Measurements from ENCODE around the gene ARFGAP2. TPM values are rescaled to one million over a fixed set of nuclear protein-coding genes. Genes with fewer than 3 reads are reported as not detected.

Gene ARFGAP2
- total and polyA plus RNA-seq, 4 donors, result 38.4 to 94.1 (median 67.0) TPM

- Histone ChIP-seq H3K36me3 (ENCODE audit: control insufficient read depth in 1 of 2, insufficient read depth in 2 of 2, low read length in 1 of 2) (no peaks in the 10 kb centered on the region), H3K4me1 (ENCODE audit: control insufficient read depth in 1 of 2, insufficient read depth in 2 of 2, low read length in 2 of 2) (no peaks in the 10 kb centered on the region), H3K27ac (ENCODE audit: low read depth in 1 of 2, low read length in 2 of 2) (peak overlapping the region in 1 of 2 donors; percentile 23), H3K9me3 (ENCODE audit: control insufficient read depth, low read length) (no peaks in the 10 kb centered on the region), H3K4me3 (ENCODE audit: low read length in 2 of 2) (no peak overlapping the region), H3K27me3 (ENCODE audit: control insufficient read depth in 1 of 2, insufficient read depth in 2 of 2, low read length in 1 of 2) (no peaks in the 10 kb centered on the region)
- DNase-seq (no peak), ATAC-seq (ENCODE audit: low FRiP score) (peak; percentile 81)
- WGBS, 2 donors, result 0 to 8% methylated on average over 3 of the region's 3 CpGs
- intact Hi-C loops (cut with DNase I), result no loop called here
Observed at GRCh38 chr11:47143322-47143721, 33.4 kb downstream of the ARFGAP2 start.

- intact Hi-C loops (cut with DNase I), result no loop called here
- ATAC-seq (ENCODE audit: low FRiP score) (no peak), DNase-seq (no peak)
- Histone ChIP-seq H3K27me3 (ENCODE audit: control insufficient read depth in 1 of 2, insufficient read depth in 2 of 2, low read length in 1 of 2) (no peaks in the 10 kb centered on the region), H3K9me3 (ENCODE audit: control insufficient read depth, low read length) (no peaks in the 10 kb centered on the region), H3K4me3 (ENCODE audit: low read length in 2 of 2) (no peak overlapping the region), H3K27ac (ENCODE audit: low read depth in 1 of 2, low read length in 2 of 2) (no peak overlapping the region), H3K36me3 (ENCODE audit: control insufficient read depth in 1 of 2, insufficient read depth in 2 of 2, low read length in 1 of 2) (no peaks in the 10 kb centered on the region), H3K4me1 (ENCODE audit: control insufficient read depth in 1 of 2, insufficient read depth in 2 of 2, low read length in 2 of 2) (no peaks in the 10 kb centered on the region)
- 90 to 93% methylated on average over 4 of the region's 4 CpGs for WGBS, 2 donors
Observed at GRCh38 chr11:47139878-47140277, 36.8 kb downstream of the ARFGAP2 start.

DNA sequence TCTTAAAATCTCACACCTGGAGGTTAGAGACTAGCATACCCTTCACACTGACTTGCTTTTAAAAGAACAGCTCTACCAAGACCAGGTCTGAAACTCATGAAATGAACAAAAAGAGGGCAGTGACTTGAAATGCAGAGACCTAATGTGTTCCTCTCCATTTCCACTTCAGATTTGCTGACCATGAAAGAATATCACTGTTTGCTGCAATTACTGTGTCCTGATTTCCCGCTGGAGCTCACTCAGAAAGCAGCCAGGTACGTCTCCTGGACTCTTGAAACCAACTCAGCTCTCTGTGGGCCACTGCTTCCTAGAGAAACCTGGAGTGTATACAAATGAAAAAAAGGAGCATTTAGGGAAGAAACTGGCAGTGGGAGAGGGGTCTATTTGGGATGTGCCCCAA, 39.2 kb downstream of the ARFGAP2 start:
- 95 to 96% methylated on average over 2 of the region's 2 CpGs for WGBS, 2 donors
- H3K4me3 ChIP-seq (ENCODE audit: low read length in 2 of 2), result no peak overlapping the region
- intact Hi-C loops (cut with DNase I), result no loop called here
- no peak overlapping the region for H3K27ac ChIP-seq (ENCODE audit: low read depth in 1 of 2, low read length in 2 of 2)
- H3K4me1 ChIP-seq (ENCODE audit: control insufficient read depth in 1 of 2, insufficient read depth in 2 of 2, low read length in 2 of 2), result no peaks in the 10 kb centered on the region
- ATAC-seq (ENCODE audit: low FRiP score), result no peak
- H3K36me3 ChIP-seq (ENCODE audit: control insufficient read depth in 1 of 2, insufficient read depth in 2 of 2, low read length in 1 of 2), result no peaks in the 10 kb centered on the region
- DNase-seq, result no peak
- no peaks in the 10 kb centered on the region for H3K27me3 ChIP-seq (ENCODE audit: control insufficient read depth in 1 of 2, insufficient read depth in 2 of 2, low read length in 1 of 2)
- H3K9me3 ChIP-seq (ENCODE audit: control insufficient read depth, low read length), result no peaks in the 10 kb centered on the region

DNA sequence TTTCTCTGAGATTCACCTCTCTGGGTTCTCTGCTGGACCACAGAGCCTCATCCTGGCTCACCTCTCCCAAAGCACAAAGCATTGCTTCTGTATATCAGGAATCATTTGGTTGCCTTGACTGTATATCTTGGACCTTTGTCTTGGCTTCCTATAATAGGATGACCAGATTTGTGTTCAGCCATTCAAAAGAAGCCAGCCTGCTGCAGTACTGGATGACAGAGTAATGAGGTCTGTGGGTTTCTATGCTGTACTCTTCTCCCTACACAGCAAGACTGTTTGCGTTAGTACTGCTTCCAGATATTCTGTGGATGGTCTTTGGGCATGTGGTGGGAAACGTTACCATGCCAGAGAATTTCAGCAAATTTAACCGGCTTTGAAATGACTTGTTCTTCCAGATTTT, 39.8 kb downstream of the ARFGAP2 start:
- no peak overlapping the region for H3K4me3 ChIP-seq (ENCODE audit: low read length in 2 of 2)
- WGBS, 2 donors, result 88 to 89% methylated on average over 3 of the region's 3 CpGs
- H3K27ac ChIP-seq (ENCODE audit: low read depth in 1 of 2, low read length in 2 of 2), result no peak overlapping the region
- H3K9me3 ChIP-seq (ENCODE audit: control insufficient read depth, low read length), result no peaks in the 10 kb centered on the region
- H3K36me3 ChIP-seq (ENCODE audit: control insufficient read depth in 1 of 2, insufficient read depth in 2 of 2, low read length in 1 of 2), result no peaks in the 10 kb centered on the region
- no peaks in the 10 kb centered on the region for H3K27me3 ChIP-seq (ENCODE audit: control insufficient read depth in 1 of 2, insufficient read depth in 2 of 2, low read length in 1 of 2)
- ATAC-seq (ENCODE audit: low FRiP score) (no peak), DNase-seq (no peak)
- intact Hi-C loops (cut with DNase I), result no loop called here
- H3K4me1 ChIP-seq (ENCODE audit: control insufficient read depth in 1 of 2, insufficient read depth in 2 of 2, low read length in 2 of 2), result no peaks in the 10 kb centered on the region

DNA sequence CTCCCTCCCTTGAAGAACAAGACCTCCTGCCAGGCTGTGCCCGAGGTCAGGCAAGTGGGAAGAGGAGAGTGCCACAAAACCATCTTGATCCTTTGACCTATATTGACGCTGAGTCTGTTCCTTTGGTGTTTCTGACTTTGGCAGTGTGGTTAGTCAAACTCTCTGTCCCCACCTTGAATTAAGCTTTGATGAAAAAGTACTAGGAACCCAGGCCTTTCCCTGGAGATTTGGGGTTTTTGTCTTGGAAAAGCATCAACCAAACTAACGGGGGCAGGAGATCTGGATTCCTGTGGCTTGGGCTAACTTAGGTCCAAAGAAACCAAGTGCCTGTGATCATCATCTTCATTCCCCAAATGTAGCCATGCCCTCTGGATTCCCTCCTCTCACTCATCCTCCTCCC, 40.4 kb downstream of the ARFGAP2 start:
- ATAC-seq (ENCODE audit: low FRiP score) (no peak), DNase-seq (no peak)
- Histone ChIP-seq H3K27me3 (ENCODE audit: control insufficient read depth in 1 of 2, insufficient read depth in 2 of 2, low read length in 1 of 2) (no peaks in the 10 kb centered on the region), H3K4me3 (ENCODE audit: low read length in 2 of 2) (no peak overlapping the region), H3K36me3 (ENCODE audit: control insufficient read depth in 1 of 2, insufficient read depth in 2 of 2, low read length in 1 of 2) (no peaks in the 10 kb centered on the region), H3K9me3 (ENCODE audit: control insufficient read depth, low read length) (no peaks in the 10 kb centered on the region), H3K4me1 (ENCODE audit: control insufficient read depth in 1 of 2, insufficient read depth in 2 of 2, low read length in 2 of 2) (no peaks in the 10 kb centered on the region), H3K27ac (ENCODE audit: low read depth in 1 of 2, low read length in 2 of 2) (no peak overlapping the region)
- WGBS, 2 donors, result 72 to 78% methylated on average over 3 of the region's 3 CpGs
- intact Hi-C loops (cut with DNase I), result no loop called here

- intact Hi-C loops (cut with DNase I), result no loop called here
- 88 to 91% methylated on average over 1 of the region's 1 CpG for WGBS, 2 donors
Observed at GRCh38 chr11:47132981-47133380, 43.7 kb downstream of the ARFGAP2 start.

DNA sequence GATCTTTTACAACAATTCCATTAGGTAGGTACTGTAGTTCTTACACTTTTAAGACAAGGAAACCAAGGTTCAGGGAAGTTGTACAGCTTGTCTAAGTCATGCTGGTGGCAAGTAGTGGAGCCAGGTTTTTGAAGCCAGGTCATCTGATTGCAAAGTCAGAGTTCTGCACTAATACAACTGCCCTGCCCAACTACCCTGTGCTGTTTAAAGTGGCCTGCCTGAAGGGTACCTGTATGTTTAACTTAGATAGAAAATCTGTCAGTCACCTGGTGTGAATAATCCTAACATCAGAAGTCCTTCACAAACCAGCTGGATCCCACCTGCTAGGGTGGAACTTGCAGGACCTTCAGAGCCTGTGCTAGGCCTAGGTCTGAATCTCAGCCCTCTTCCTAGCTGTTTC, 44.2 kb downstream of the ARFGAP2 start:
- H3K4me3 ChIP-seq (ENCODE audit: low read length in 2 of 2), result no peak overlapping the region
- no peak overlapping the region for H3K27ac ChIP-seq (ENCODE audit: low read depth in 1 of 2, low read length in 2 of 2)
- H3K9me3 ChIP-seq (ENCODE audit: control insufficient read depth, low read length), result no peaks in the 10 kb centered on the region
- ATAC-seq (ENCODE audit: low FRiP score) (no peak), DNase-seq (no peak)
- H3K4me1 ChIP-seq (ENCODE audit: control insufficient read depth in 1 of 2, insufficient read depth in 2 of 2, low read length in 2 of 2), result no peaks in the 10 kb centered on the region
- intact Hi-C loops (cut with DNase I), result no loop called here
- no peaks in the 10 kb centered on the region for H3K27me3 ChIP-seq (ENCODE audit: control insufficient read depth in 1 of 2, insufficient read depth in 2 of 2, low read length in 1 of 2)
- H3K36me3 ChIP-seq (ENCODE audit: control insufficient read depth in 1 of 2, insufficient read depth in 2 of 2, low read length in 1 of 2), result peaks cover 0 to 2% of the 10 kb centered on the region in 2 donors

More at GRCh38 chr11:47132981-47133380, 43.7 kb downstream of the ARFGAP2 start:
- H3K4me1 ChIP-seq (ENCODE audit: control insufficient read depth in 1 of 2, insufficient read depth in 2 of 2, low read length in 2 of 2), result no peaks in the 10 kb centered on the region
- DNase-seq (no peak), ATAC-seq (ENCODE audit: low FRiP score) (no peak)
- H3K27me3 ChIP-seq (ENCODE audit: control insufficient read depth in 1 of 2, insufficient read depth in 2 of 2, low read length in 1 of 2), result no peaks in the 10 kb centered on the region
- no peak overlapping the region for H3K4me3 ChIP-seq (ENCODE audit: low read length in 2 of 2)
- H3K9me3 ChIP-seq (ENCODE audit: control insufficient read depth, low read length), result no peaks in the 10 kb centered on the region
- peaks cover 0 to 2% of the 10 kb centered on the region in 2 donors for H3K36me3 ChIP-seq (ENCODE audit: control insufficient read depth in 1 of 2, insufficient read depth in 2 of 2, low read length in 1 of 2)
- H3K27ac ChIP-seq (ENCODE audit: low read depth in 1 of 2, low read length in 2 of 2), result no peak overlapping the region

DNA sequence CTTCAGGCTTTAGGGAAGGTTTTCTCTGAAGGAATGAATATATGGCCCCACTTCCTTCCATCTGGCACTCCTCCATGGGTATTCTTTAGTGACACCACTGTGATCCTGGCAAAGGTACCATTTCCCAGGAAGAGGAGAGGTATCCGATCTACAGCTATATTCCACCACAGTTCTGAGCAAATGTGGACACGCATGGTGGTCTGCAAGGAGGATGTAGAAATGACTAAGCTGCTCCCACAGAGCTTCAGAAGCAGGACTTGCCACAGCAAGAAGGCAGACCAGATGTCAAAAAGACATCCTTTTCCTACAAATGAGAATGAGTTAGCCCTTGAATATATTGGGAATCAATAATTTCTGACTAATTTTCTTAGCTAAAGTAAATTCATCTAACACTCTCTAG, 45.5 kb downstream of the ARFGAP2 start:
- Histone ChIP-seq H3K36me3 (ENCODE audit: control insufficient read depth in 1 of 2, insufficient read depth in 2 of 2, low read length in 1 of 2) (peaks cover 0 to 2% of the 10 kb centered on the region in 2 donors), H3K4me3 (ENCODE audit: low read length in 2 of 2) (no peak overlapping the region), H3K27me3 (ENCODE audit: control insufficient read depth in 1 of 2, insufficient read depth in 2 of 2, low read length in 1 of 2) (no peaks in the 10 kb centered on the region), H3K4me1 (ENCODE audit: control insufficient read depth in 1 of 2, insufficient read depth in 2 of 2, low read length in 2 of 2) (no peaks in the 10 kb centered on the region), H3K9me3 (ENCODE audit: control insufficient read depth, low read length) (no peaks in the 10 kb centered on the region), H3K27ac (ENCODE audit: low read depth in 1 of 2, low read length in 2 of 2) (no peak overlapping the region)
- 93 to 96% methylated on average over 2 of the region's 2 CpGs for WGBS, 2 donors
- intact Hi-C loops (cut with DNase I), result no loop called here
- DNase-seq (no peak), ATAC-seq (ENCODE audit: low FRiP score) (no peak)

- WGBS, 2 donors, result 70 to 79% methylated on average over 3 of the region's 3 CpGs
- Histone ChIP-seq H3K4me1 (ENCODE audit: control insufficient read depth in 1 of 2, insufficient read depth in 2 of 2, low read length in 2 of 2) (no peaks in the 10 kb centered on the region), H3K36me3 (ENCODE audit: control insufficient read depth in 1 of 2, insufficient read depth in 2 of 2, low read length in 1 of 2) (peaks cover 0 to 2% of the 10 kb centered on the region in 2 donors), H3K9me3 (ENCODE audit: control insufficient read depth, low read length) (no peaks in the 10 kb centered on the region), H3K27me3 (ENCODE audit: control insufficient read depth in 1 of 2, insufficient read depth in 2 of 2, low read length in 1 of 2) (no peaks in the 10 kb centered on the region), H3K4me3 (ENCODE audit: low read length in 2 of 2) (no peak overlapping the region), H3K27ac (ENCODE audit: low read depth in 1 of 2, low read length in 2 of 2) (no peak overlapping the region)
- DNase-seq (no peak), ATAC-seq (ENCODE audit: low FRiP score) (no peak)
- intact Hi-C loops (cut with DNase I), result no loop called here
Observed at GRCh38 chr11:47130543-47130942, 46.1 kb downstream of the ARFGAP2 start.

Data from aorta (tissue), 5 donors.